Keratinocyte (primary cell): ENCODE measurements around the gene SREBF1. TPM values are rescaled to one million over a fixed set of nuclear protein-coding genes. Genes with fewer than 3 reads are reported as not detected.

Source experiments
- DNase-seq: peaks from one replicate; pipeline ENCODE4 v3.0.0-alpha.2; 2011; ENCODE audit warnings: low read depth, missing footprints, low spot score
- FAIRE-seq: peaks from 2 replicates; lab custom pipeline; 2011; peaks lifted over from hg19 to GRCh38; lab: Jason Lieb, UNC
- H2AFZ ChIP-seq: 2 replicates; pipeline ENCODE4 v1.6.0; 2012; ENCODE audit warnings: low read length, control low read depth, inconsistent platforms; ENCODE audit not compliant: control insufficient read depth
- H3K27ac ChIP-seq: 2 replicates; pipeline ENCODE4 v1.5.1; 2011; ENCODE audit warnings: low read length; ENCODE audit not compliant: control insufficient read depth, insufficient read depth
- H3K27me3 ChIP-seq: 3 replicates; pipeline ENCODE4 v1.6.0; 2011; ENCODE audit warnings: low read length; ENCODE audit not compliant: control insufficient read depth, insufficient read depth; ENCODE audit errors: extremely low read depth
- H3K36me3 ChIP-seq, 2 experiments: 2 replicates in 1 of 2; 3 replicates in 1 of 2; pipeline ENCODE4 v1.5.1; 2011; ENCODE audit warnings: low read length in 2 of 2, mild to moderate bottlenecking in 1 of 2; ENCODE audit not compliant: control insufficient read depth in 2 of 2, insufficient read depth in 2 of 2; ENCODE audit errors: extremely low read depth in 1 of 2
- H3K4me1 ChIP-seq: 3 replicates; pipeline ENCODE4 v1.5.1; 2011; ENCODE audit warnings: low read length; ENCODE audit not compliant: control insufficient read depth, insufficient read depth; ENCODE audit errors: extremely low read depth
- H3K4me2 ChIP-seq: 3 replicates; pipeline ENCODE4 v1.6.0; 2011; ENCODE audit warnings: low read depth, low read length; ENCODE audit not compliant: control insufficient read depth, insufficient read depth; ENCODE audit errors: extremely low read depth
- H3K4me3 ChIP-seq, 3 experiments: fragments of 200-600 bp in 1 of 3; sonication (generic) in 1 of 3; 2 replicates in 2 of 3; 3 replicates in 1 of 3; pipeline ENCODE4 v1.5.1; 2011 to 2016; ENCODE audit warnings: low read length in 3 of 3, mild to moderate bottlenecking in 3 of 3, control low read depth in 2 of 3, inconsistent platforms in 1 of 3, low read depth in 1 of 3, mixed read lengths in 1 of 3, mixed run types in 1 of 3, moderate library complexity in 1 of 3; ENCODE audit not compliant: control insufficient read depth in 2 of 3, insufficient read depth in 2 of 3; ENCODE audit errors: extremely low read depth in 1 of 3
- H3K79me2 ChIP-seq: 2 replicates; pipeline ENCODE4 v1.6.0; 2012; ENCODE audit warnings: low read length; ENCODE audit not compliant: control insufficient read depth, insufficient read depth
- H3K9ac ChIP-seq: 3 replicates; pipeline ENCODE4 v1.6.0; 2011; ENCODE audit warnings: low read length; ENCODE audit not compliant: control insufficient read depth, insufficient read depth; ENCODE audit errors: extremely low read depth
- H3K9me1 ChIP-seq: 3 replicates; pipeline ENCODE4 v1.6.0; 2011; ENCODE audit warnings: low read length; ENCODE audit not compliant: control insufficient read depth, insufficient read depth; ENCODE audit errors: extremely low read depth
- H3K9me3 ChIP-seq: 2 replicates; pipeline ENCODE4 v1.5.1; 2012; ENCODE audit warnings: low read depth, low read length; ENCODE audit not compliant: control insufficient read depth
- H4K20me1 ChIP-seq: 3 replicates; pipeline ENCODE4 v1.6.0; 2011; ENCODE audit warnings: low read length; ENCODE audit not compliant: control insufficient read depth, insufficient read depth; ENCODE audit errors: extremely low read depth
- CTCF ChIP-seq, 3 experiments: IDR thresholded peaks in 1 of 3; conservative IDR thresholded peaks in 1 of 3; optimal IDR thresholded peaks in 1 of 3; 2 replicates in 2 of 3; 3 replicates in 1 of 3; pipeline versions ENCODE3 to v1.5.1; 2011; ENCODE audit warnings: low read length in 3 of 3, mild to moderate bottlenecking in 3 of 3, moderate library complexity in 2 of 3, control low read depth in 1 of 3, inconsistent platforms in 1 of 3; ENCODE audit not compliant: insufficient read depth in 2 of 3; ENCODE audit errors: extremely low read depth in 1 of 3
- EZH2 ChIP-seq: IDR thresholded peaks from one replicate; pipeline ENCODE4 v1.6.1; 2012; ENCODE audit warnings: inconsistent platforms, mild to moderate bottlenecking, low read length, moderate library complexity
- dilution Hi-C: fragments of 300-500 bp; cut with MboI; formaldehyde crosslinking; loops from one replicate; pipeline ENCODE4 v1.7.0; 2020; ENCODE audit warnings: low sequenced_read_pairs; ENCODE audit not compliant: extremely low pct_ligation_motif_present
- polyA plus RNA-seq, 5 experiments: library from polyadenylated mRNA; depleted of rRNA in 3 of 5; stranded (reverse) in 3 of 5; stranded (forward) in 1 of 5; unstranded in 1 of 5; fragments of >200 nt; gene quantifications; 1 replicate in 1 of 5; 2 replicates in 3 of 5; 3 replicates in 1 of 5; pipeline versions ENCODE4 v1.2.1 to v1.2.3, GENCODE V29; 2011 to 2012; ENCODE audit warnings: missing spikeins in 2 of 5, low read depth in 1 of 5, low replicate concordance in 1 of 5

Gene SREBF1
- polyA plus RNA-seq, 1 donor (not counting 4 experiments of a cell fraction or from before 2014, with no cell fraction given) = 51.7 TPM

GRCh38 chr17:17882082-17882581 is 45.3 kb upstream of the SREBF1 start:
- no peak for FAIRE-seq
- Histone ChIP-seq H2AFZ (no peak overlapping the region), H3K27me3 (no peaks in the 10 kb centered on the region), H3K9ac (no peak overlapping the region), H3K4me2 (no peak overlapping the region), H3K4me3 (no peak overlapping the region), H3K9me3 (no peaks in the 10 kb centered on the region), H3K27ac (no peak overlapping the region), H3K36me3 (peaks cover 31 to 52% of the 10 kb centered on the region in 2 experiments), H3K79me2 (no peaks in the 10 kb centered on the region), H3K9me1 (no peaks in the 10 kb centered on the region), H4K20me1 (no peaks in the 10 kb centered on the region), H3K4me1 (peaks cover 19% of the 10 kb centered on the region)
- TF ChIP-seq EZH2 = no peak
- TF ChIP-seq CTCF (optimal IDR thresholded peaks at IDR 0.05 in 1 of 3, IDR thresholded peaks at IDR 0.05 in 1 of 3, conservative IDR thresholded peaks at IDR 0.05 in 1 of 3; ENCODE audit: extremely low read depth in 1 of 3, insufficient read depth in 2 of 3, low read length in 3 of 3) = no peak
- no peak for DNase-seq
- dilution Hi-C loops = no loop called here

- H3K9me1 ChIP-seq = no peaks in the 10 kb centered on the region
- dilution Hi-C loops = no loop called here
- no peaks in the 10 kb centered on the region for H3K27me3 ChIP-seq
- no peaks in the 10 kb centered on the region for H4K20me1 ChIP-seq
- no peak overlapping the region for H2AFZ ChIP-seq
- H3K9ac ChIP-seq = no peak overlapping the region
- no peak overlapping the region for H3K4me3 ChIP-seq
- H3K4me1 ChIP-seq = peaks cover 15% of the 10 kb centered on the region
- no peak for DNase-seq
- no peak for FAIRE-seq
- TF ChIP-seq EZH2 (no peak), CTCF (optimal IDR thresholded peaks at IDR 0.05 in 1 of 3, IDR thresholded peaks at IDR 0.05 in 1 of 3, conservative IDR thresholded peaks at IDR 0.05 in 1 of 3; ENCODE audit: extremely low read depth in 1 of 3, insufficient read depth in 2 of 3, low read length in 3 of 3) (no peak)
- no peaks in the 10 kb centered on the region for H3K79me2 ChIP-seq
- H3K27ac ChIP-seq = no peak overlapping the region
- H3K36me3 ChIP-seq = peaks cover 30 to 56% of the 10 kb centered on the region in 2 experiments
- H3K9me3 ChIP-seq = no peaks in the 10 kb centered on the region
- no peak overlapping the region for H3K4me2 ChIP-seq
Observed at GRCh38 chr17:17880577-17881196, 43.9 kb upstream of the SREBF1 start.
